T-cell (primary cell): Measurements from ENCODE around the gene INTS6. TPM values are rescaled to one million over a fixed set of nuclear protein-coding genes. Genes with fewer than 3 reads are reported as not detected.

Experiments
- ATAC-seq, 4 experiments: fragments of 200-7000 bp in 3 of 4; fragments of 150-1000 bp in 1 of 4; cut with Tn5 transposase; replicated peaks in 1 of 4; 1 replicate in 3 of 4; 2 replicates in 1 of 4; pipeline ENCODE4 v1.10.0; 2021; ENCODE audit warnings: moderate library complexity in 3 of 4, mild to moderate bottlenecking in 2 of 4, moderate number of reproducible peaks in 1 of 4
- CTCF ChIA-PET, 2 donors: fragments of 300-600 bp; sonication (Branson Sonifier 250); formaldehyde crosslinking; loops; one replicate each; lab custom pipeline; 2022; ENCODE audit warnings: antibody characterized with exemption in 2 of 2; lab: Charles Lee
- POLR2A ChIA-PET, 2 donors: fragments of 300-600 bp; sonication (Branson Sonifier 250); formaldehyde crosslinking; loops; one replicate each; lab custom pipeline; 2022; ENCODE audit warnings: antibody characterized with exemption in 2 of 2; lab: Charles Lee
- DNase-seq, 35 experiments: peaks; one replicate each; pipeline versions ENCODE4 v3.0.0 to v3.0.0-alpha.2; 2013 to 2023
- H3K27ac ChIP-seq: one replicate; pipeline ENCODE4 v1.5.1; 2013; ENCODE audit warnings: low read length
- H3K27me3 ChIP-seq, 2 experiments: replicated peaks in 1 of 2; 1 replicate in 1 of 2; 2 replicates in 1 of 2; pipeline versions ENCODE4 v1.6.1 to v1.7.0; 2013; ENCODE audit warnings: low read length in 1 of 2, mixed read lengths in 1 of 2; ENCODE audit not compliant: control insufficient read depth in 2 of 2, insufficient read depth in 2 of 2; ENCODE audit errors: extremely low read depth in 1 of 2
- H3K36me3 ChIP-seq, 2 donors: 1 replicate in 1 of 2; 2 replicates in 1 of 2; pipeline versions ENCODE4 v1.6.1 to v1.7.0; 2013; ENCODE audit warnings: low read length in 1 of 2; ENCODE audit not compliant: control insufficient read depth in 2 of 2, insufficient read depth in 1 of 2; ENCODE audit errors: extremely low read depth in 1 of 2
- H3K4me1 ChIP-seq, 2 experiments: 1 replicate in 1 of 2; 2 replicates in 1 of 2; pipeline versions ENCODE4 v1.6.1 to v1.7.0; 2013; ENCODE audit warnings: low read length in 2 of 2, mixed read lengths in 1 of 2; ENCODE audit not compliant: insufficient read depth in 2 of 2, control insufficient read depth in 1 of 2; ENCODE audit errors: extremely low read depth in 1 of 2
- H3K4me3 ChIP-seq, 2 donors: 1 replicate in 1 of 2; 2 replicates in 1 of 2; pipeline versions ENCODE4 v1.5.1 to v1.7.0; 2013; ENCODE audit warnings: mild to moderate bottlenecking in 2 of 2, low read length in 1 of 2, moderate library complexity in 1 of 2; ENCODE audit not compliant: control insufficient read depth in 1 of 2; ENCODE audit errors: extremely low read depth in 1 of 2
- H3K9me3 ChIP-seq: 2 replicates; pipeline ENCODE4 v1.7.0; 2013
- H3K27ac Mint-ChIP-seq, 2 donors: one replicate each; pipeline ENCODE4 v1.8.0; 2020 to 2021; ENCODE audit warnings: mild to moderate bottlenecking in 2 of 2, mixed read lengths in 2 of 2
- H3K27me3 Mint-ChIP-seq, 2 donors: one replicate each; pipeline ENCODE4 v1.8.0; 2021 to 2022; ENCODE audit warnings: mixed read lengths in 2 of 2
- H3K36me3 Mint-ChIP-seq: one replicate; pipeline ENCODE4 v1.8.0; 2021; ENCODE audit warnings: mixed read lengths
- H3K4me1 Mint-ChIP-seq, 3 donors: one replicate each; pipeline ENCODE4 v1.8.0; 2020 to 2022; ENCODE audit warnings: mixed read lengths in 3 of 3, mild to moderate bottlenecking in 1 of 3
- H3K4me3 Mint-ChIP-seq, 3 donors: one replicate each; pipeline ENCODE4 v1.8.0; 2020 to 2022; ENCODE audit warnings: mild to moderate bottlenecking in 3 of 3, mixed read lengths in 3 of 3, moderate library complexity in 3 of 3
- H3K9me3 Mint-ChIP-seq, 3 donors: one replicate each; pipeline ENCODE4 v1.8.0; 2020 to 2022; ENCODE audit warnings: mixed read lengths in 3 of 3
- WGBS: methylation state at CpG from one replicate; pipeline ENCODE4 v1.1.5; 2013; ENCODE audit warnings: missing lambda C conversion rate; ENCODE audit not compliant: insufficient coverage; 5-methylcytosine and 5-hydroxymethylcytosine counted together
- total RNA-seq, 35 experiments: library from RNA in 6 of 35; stranded (reverse) in 6 of 35; fragments of 120-200 nt in 1 of 35; gene quantifications; one replicate each; pipeline versions ENCODE4 v1.2.1 to v1.2.4 and lab custom pipeline; 2013 to 2026

INTS6 gene
- total RNA-seq, 5 donors from 2014 or later (not counting 1 experiment from before 2014, with no cell fraction given): 50.0 to 77.9 (median 58.7) TPM

DNA sequence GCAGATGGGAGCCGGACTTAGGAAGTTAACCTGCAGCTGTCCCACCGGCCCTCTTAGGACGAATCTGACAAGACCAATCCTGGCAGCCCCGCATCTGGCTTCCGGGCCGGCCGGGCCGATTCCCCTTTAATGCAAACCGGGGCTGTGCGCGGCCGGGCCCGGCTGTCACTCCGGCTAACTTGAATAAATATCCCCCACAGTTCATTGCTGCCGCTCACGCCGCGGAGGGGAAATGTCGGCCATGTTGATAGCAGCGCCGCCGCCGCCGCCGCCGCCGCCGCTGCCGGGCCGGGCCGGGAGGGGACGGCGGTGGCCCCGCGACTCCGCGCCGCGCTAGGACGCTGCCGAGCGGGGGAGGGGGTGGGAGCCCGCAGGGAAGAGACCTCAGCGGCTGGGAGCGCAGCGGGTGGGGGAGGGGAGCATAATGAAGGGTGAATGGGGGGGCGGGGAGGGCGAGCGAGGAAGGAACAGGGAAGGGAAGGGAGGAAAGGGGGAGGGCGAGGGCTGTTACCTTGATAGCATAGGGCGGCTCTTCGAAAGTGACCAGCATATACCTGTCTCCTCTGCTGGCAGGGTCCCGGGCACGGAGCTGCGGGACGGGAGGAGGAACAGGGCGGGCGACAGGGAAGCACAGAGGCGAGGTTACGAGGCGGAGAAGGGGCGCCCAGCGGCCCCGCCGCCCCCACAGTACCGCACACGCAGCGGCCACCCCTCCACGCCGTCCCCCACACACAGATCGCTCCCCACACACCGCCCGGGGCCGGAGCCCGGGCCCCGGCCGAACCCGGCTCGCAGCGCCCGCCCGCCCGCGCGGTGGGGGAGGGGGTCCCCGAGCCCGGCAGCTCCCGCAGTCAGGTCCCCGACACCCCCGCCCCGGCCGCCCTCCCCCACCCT is 1.1 kb downstream of the INTS6 start:
- peak overlapping the region; percentile 86 to 95 for H3K4me3 ChIP-seq
- H3K36me3 ChIP-seq: peaks cover 4 to 21% of the 10 kb centered on the region in 2 donors
- H3K4me1 ChIP-seq: peaks cover 9 to 32% of the 10 kb centered on the region in 2 experiments
- H3K36me3 Mint-ChIP-seq: peaks cover 23% of the 10 kb centered on the region
- CTCF ChIA-PET: interaction anchor here in 1 of 2 donors (0.8 to 2.1 kb wide), 3 partner anchors 17 to 346 kb away, joined by 3 to 9 read pairs (median 3); no protein-coding TSS in a partner anchor
- under 1% methylated on average over 37 of the region's 92 CpGs for WGBS
- POLR2A ChIA-PET: interaction anchor here (0.6 to 2.8 kb wide), 8 partner anchors 11 to 1166 kb away, joined by 3 to 11 read pairs (median 4); no protein-coding TSS in a partner anchor
- peak overlapping the region; percentile 84 to 92 (median 92) for H3K4me3 Mint-ChIP-seq
- peak overlapping the region; percentile 97 for H3K27ac Mint-ChIP-seq
- ATAC-seq (peak; percentile 5 to 22 (median 12)), DNase-seq (peak; percentile 48 to 84 (median 67))
- H3K27me3 ChIP-seq: no peaks in the 10 kb centered on the region
- no peaks in the 10 kb centered on the region for H3K27me3 Mint-ChIP-seq
- peak overlapping the region; percentile 93 for H3K27ac ChIP-seq
- H3K9me3 ChIP-seq: no peaks in the 10 kb centered on the region
- H3K9me3 Mint-ChIP-seq: no peaks in the 10 kb centered on the region
- peaks cover 46 to 55% (median 54%) of the 10 kb centered on the region in 3 donors for H3K4me1 Mint-ChIP-seq

DNA sequence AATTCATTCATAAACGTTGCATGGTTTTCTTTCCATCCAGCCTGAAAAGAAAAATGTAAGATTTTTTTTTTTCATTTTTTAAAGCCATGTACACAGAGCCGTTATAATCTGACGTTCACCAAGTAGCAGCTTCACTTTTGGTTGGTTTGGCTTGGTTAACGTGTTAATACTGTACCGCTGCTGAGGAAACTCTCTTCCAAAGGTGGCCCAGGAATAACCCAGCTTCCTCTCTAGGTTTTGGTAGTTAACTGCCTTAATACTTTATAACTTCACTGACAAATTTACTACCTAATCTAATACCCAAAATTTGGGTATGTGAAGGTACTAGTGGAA is 1.7 kb downstream of the INTS6 start:
- Histone ChIP-seq H3K4me1 (peaks cover 9 to 32% of the 10 kb centered on the region in 2 experiments), H3K27me3 (no peaks in the 10 kb centered on the region), H3K36me3 (peaks cover 4 to 18% of the 10 kb centered on the region in 2 donors), H3K4me3 (peak overlapping the region; percentile 82 to 86), H3K9me3 (no peaks in the 10 kb centered on the region), H3K27ac (peak overlapping the region; percentile 75)
- no peaks in the 10 kb centered on the region for H3K27me3 Mint-ChIP-seq
- ATAC-seq (no peak), DNase-seq (peak in 1 of 35 experiments; percentile 52)
- POLR2A ChIA-PET: interaction anchor here (0.5 to 2.8 kb wide), 10 partner anchors 11 to 1167 kb away, joined by 3 to 11 read pairs (median 3); no protein-coding TSS in a partner anchor
- H3K4me1 Mint-ChIP-seq: peaks cover 46 to 57% (median 54%) of the 10 kb centered on the region in 3 donors
- H3K4me3 Mint-ChIP-seq: peak overlapping the region; percentile 84 to 92 (median 92)
- H3K9me3 Mint-ChIP-seq: no peaks in the 10 kb centered on the region
- peak overlapping the region; percentile 97 for H3K27ac Mint-ChIP-seq
- no CpG with 5 or more reads among the region's 5 CpGs for WGBS
- CTCF ChIA-PET: interaction anchor here (0.6 to 2.1 kb wide), 5 partner anchors 12 to 347 kb away, joined by 3 to 9 read pairs (median 3); no protein-coding TSS in a partner anchor
- H3K36me3 Mint-ChIP-seq: peaks cover 26% of the 10 kb centered on the region

DNA sequence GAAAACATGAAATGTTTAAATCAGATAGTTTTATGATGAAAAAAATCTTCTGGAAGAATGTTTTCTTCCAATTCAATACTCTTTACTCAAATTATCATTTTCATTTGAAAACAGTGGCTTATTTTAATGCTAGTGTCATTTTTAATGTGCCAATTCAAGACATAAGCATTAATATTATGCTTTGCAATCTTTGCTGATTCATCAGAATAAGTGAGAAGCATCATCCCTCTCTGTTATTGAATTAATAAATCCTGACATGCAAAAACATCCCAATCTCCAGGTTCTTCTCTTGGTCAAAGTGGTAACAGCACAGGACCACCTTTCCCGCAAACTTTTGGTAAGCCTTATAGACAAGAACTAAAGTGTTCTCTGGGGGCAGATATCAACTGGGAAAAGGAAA is 3.8 kb downstream of the INTS6 start:
- H3K9me3 Mint-ChIP-seq: no peaks in the 10 kb centered on the region
- ChIA-PET POLR2A (interaction anchor here in 1 of 2 donors (0.7 kb wide), 1 partner anchor 372 kb away, joined by 6 read pairs; no protein-coding TSS in a partner anchor), CTCF (interaction anchor here in 1 of 2 donors (1.1 kb wide), 1 partner anchor 14 kb away, joined by 3 read pairs; no protein-coding TSS in a partner anchor)
- no peaks in the 10 kb centered on the region for H3K9me3 ChIP-seq
- no peak overlapping the region for H3K4me3 Mint-ChIP-seq
- ATAC-seq: no peak
- no peak overlapping the region for H3K27ac ChIP-seq
- no peaks in the 10 kb centered on the region for H3K27me3 Mint-ChIP-seq
- H3K4me1 Mint-ChIP-seq: peaks cover 28 to 38% (median 33%) of the 10 kb centered on the region in 3 donors
- peaks cover 15% of the 10 kb centered on the region for H3K36me3 Mint-ChIP-seq
- peaks cover 2 to 20% of the 10 kb centered on the region in 2 experiments for H3K4me1 ChIP-seq
- peaks cover 3 to 8% of the 10 kb centered on the region in 2 donors for H3K36me3 ChIP-seq
- H3K27me3 ChIP-seq: no peaks in the 10 kb centered on the region
- no peak overlapping the region for H3K4me3 ChIP-seq
- peak overlapping the region; percentile 41 to 68 for H3K27ac Mint-ChIP-seq
- no peak for DNase-seq
- WGBS: no CpG with 5 or more reads among the region's 1 CpG

DNA sequence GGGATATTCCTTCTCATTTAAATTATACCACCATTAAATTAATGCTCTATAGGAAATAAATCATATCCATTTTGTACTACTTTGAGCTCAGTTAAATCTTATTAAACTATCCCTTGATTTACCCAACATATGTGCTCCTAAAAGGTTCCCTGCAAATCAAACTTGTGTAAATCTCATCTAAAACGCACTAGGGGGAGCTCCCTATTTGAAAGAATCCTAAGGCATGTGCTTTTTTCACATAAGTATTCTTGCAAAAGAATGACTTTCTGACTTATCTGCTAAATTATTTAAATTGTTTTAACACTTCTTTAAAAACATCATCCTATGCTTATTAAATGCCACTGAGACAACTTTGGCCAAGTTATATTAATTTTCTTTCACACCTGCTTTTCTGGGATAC is 7.9 kb downstream of the INTS6 start:
- H3K4me3 Mint-ChIP-seq: no peak overlapping the region
- CTCF ChIA-PET: interaction anchor here (0.6 to 2.6 kb wide), 13 partner anchors 37 to 1827 kb away, joined by 3 to 31 read pairs (median 4); no protein-coding TSS in a partner anchor
- ATAC-seq: no peak

DNA sequence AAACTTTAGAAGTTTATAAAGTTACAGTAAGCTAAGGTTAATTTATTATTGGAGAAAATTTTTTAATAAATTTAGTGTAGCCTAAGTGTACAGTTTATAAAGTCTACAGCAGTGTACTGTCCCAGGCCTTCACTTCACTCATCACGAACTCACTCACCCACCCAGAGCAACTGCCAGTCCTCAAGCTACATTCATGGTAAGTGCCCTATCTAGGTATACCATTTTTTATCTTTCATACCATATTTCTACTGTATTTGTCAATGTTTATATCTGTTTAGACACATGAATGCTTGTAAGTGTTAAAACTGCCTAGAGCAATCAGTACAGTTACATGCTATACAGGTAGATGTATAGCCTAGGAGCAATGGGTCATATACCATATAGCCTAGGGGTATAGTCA is 12.5 kb downstream of the INTS6 start:
- H3K9me3 ChIP-seq: no peaks in the 10 kb centered on the region
- Mint-ChIP-seq H3K27me3 (no peaks in the 10 kb centered on the region), H3K4me1 (peaks cover 5 to 16% (median 13%) of the 10 kb centered on the region in 3 donors), H3K9me3 (no peaks in the 10 kb centered on the region), H3K36me3 (peaks cover 3% of the 10 kb centered on the region), H3K27ac (no peak overlapping the region), H3K4me3 (no peak overlapping the region)
- no peak overlapping the region for H3K4me3 ChIP-seq
- ChIA-PET CTCF (interaction anchor here (0.6 to 3.2 kb wide), 6 partner anchors 10 to 358 kb away, joined by 3 to 16 read pairs (median 4); no protein-coding TSS in a partner anchor), POLR2A (interaction anchor here (0.6 to 2.3 kb wide), 5 partner anchors 11 to 216 kb away, joined by 3 to 8 read pairs (median 7); partner anchors contain the start of gene INTS6 (in 1 of the 2))
- no peak overlapping the region for H3K27ac ChIP-seq
- H3K4me1 ChIP-seq: peaks cover 0 to 9% of the 10 kb centered on the region in 2 experiments
- DNase-seq: no peak
- no CpG with 5 or more reads among the region's 1 CpG for WGBS
- no peaks in the 10 kb centered on the region for H3K27me3 ChIP-seq
- H3K36me3 ChIP-seq: no peaks in the 10 kb centered on the region
- peak in 1 of 4 experiments; percentile 16 for ATAC-seq

More for the DNA sequence above, 7.9 kb downstream of the INTS6 start:
- Histone ChIP-seq H3K9me3 (no peaks in the 10 kb centered on the region), H3K27me3 (no peaks in the 10 kb centered on the region), H3K27ac (no peak overlapping the region), H3K36me3 (peaks cover 3 to 4% of the 10 kb centered on the region in 2 donors), H3K4me1 (peaks cover 0 to 8% of the 10 kb centered on the region in 2 experiments), H3K4me3 (no peak overlapping the region)
- 83% methylated on average over 1 of the region's 1 CpG for WGBS
- Mint-ChIP-seq H3K9me3 (no peaks in the 10 kb centered on the region), H3K4me1 (peaks cover 16 to 20% (median 20%) of the 10 kb centered on the region in 3 donors), H3K27me3 (no peaks in the 10 kb centered on the region), H3K36me3 (peaks cover 11% of the 10 kb centered on the region), H3K27ac (no peak overlapping the region)
- POLR2A ChIA-PET: interaction anchor here (0.5 to 4.4 kb wide), 9 partner anchors 8 to 376 kb away, joined by 3 to 26 read pairs (median 6); partner anchors contain the start of gene INTS6 (in 2 of the 2)
- DNase-seq: peak in 1 of 35 experiments; percentile 49
